IMR-90 (cell line): ENCODE results near the gene HOXD3. TPM values are rescaled to one million over a fixed set of nuclear protein-coding genes. Genes with fewer than 3 reads are reported as not detected.

Experiments
- ATAC-seq: fragments of 200-7000 bp; cut with Tn5 transposase; 2 replicates; pipeline ENCODE4 v1.9.1; 2020; ENCODE audit warnings: low read depth, mild to moderate bottlenecking, moderate library complexity
- BruUV-seq: library from RNA; stranded (reverse); fragments of 400-500 nt; replicated peaks from 2 replicates; lab custom pipeline; 2021; lab: Mats Ljungman, UMichigan
- CTCF ChIA-PET: fragments of 300-600 bp; formaldehyde crosslinking; extraction: SDS; loops from one replicate; lab custom pipeline; 2021; ENCODE audit warnings: antibody characterized with exemption; lab: Yijun Ruan, JAX
- POLR2A ChIA-PET: fragments of 300-600 bp; sonication (Branson Sonifier 250); formaldehyde crosslinking; loops from one replicate; lab custom pipeline; 2022; ENCODE audit warnings: antibody characterized with exemption; ENCODE audit not compliant: unreplicated experiment; lab: Charles Lee
- DNase-seq: peaks from one replicate; pipeline ENCODE4 v3.0.0; 2013
- H2AFZ ChIP-seq: replicated peaks from 2 replicates; pipeline ENCODE3; 2013; ENCODE audit warnings: low read length, mild to moderate bottlenecking; ENCODE audit not compliant: poor library complexity
- H2AK5ac ChIP-seq: 2 replicates; pipeline ENCODE4 v1.6.1; 2013; ENCODE audit warnings: low read depth, low read length, inconsistent platforms
- H2AK9ac ChIP-seq: replicated peaks from 2 replicates; pipeline ENCODE3; 2013; ENCODE audit warnings: mild to moderate bottlenecking, low read depth, low read length, moderate library complexity; ENCODE audit not compliant: poor library complexity
- H2BK120ac ChIP-seq: 2 replicates; pipeline ENCODE4 v1.6.1; 2013; ENCODE audit warnings: low read depth, low read length, inconsistent platforms
- H2BK15ac ChIP-seq: 3 replicates; pipeline ENCODE4 v1.6.1; 2013; ENCODE audit warnings: low read depth, low read length, inconsistent platforms
- H2BK20ac ChIP-seq: 2 replicates; pipeline ENCODE4 v1.6.1; 2013; ENCODE audit warnings: low read depth, mild to moderate bottlenecking, inconsistent platforms, low read length, moderate library complexity
- H2BK5ac ChIP-seq: 2 replicates; pipeline ENCODE4 v1.6.1; 2013; ENCODE audit warnings: mild to moderate bottlenecking, low read depth, low read length, inconsistent platforms; ENCODE audit not compliant: poor library complexity, severe bottlenecking
- H3K14ac ChIP-seq: replicated peaks from 2 replicates; pipeline ENCODE4 v1.6.1; 2013; ENCODE audit warnings: low read depth, low read length, inconsistent platforms
- H3K18ac ChIP-seq: 2 replicates; pipeline ENCODE4 v1.6.1; 2013; ENCODE audit warnings: low read depth, low read length, control low read depth
- H3K23ac ChIP-seq: 2 replicates; pipeline ENCODE4 v1.6.1; 2013; ENCODE audit warnings: low read depth, low read length, inconsistent platforms
- H3K27ac ChIP-seq: 2 replicates; pipeline ENCODE4 v1.5.1; 2013; ENCODE audit warnings: mild to moderate bottlenecking, control low read depth, low read length; ENCODE audit not compliant: insufficient read depth
- H3K27me3 ChIP-seq: 2 replicates; pipeline ENCODE4 v1.6.1; 2013; ENCODE audit warnings: low read length; ENCODE audit not compliant: control insufficient read depth, insufficient read depth
- H3K36me3 ChIP-seq: 2 replicates; pipeline ENCODE4 v1.6.1; 2013; ENCODE audit warnings: low read length, mixed read lengths; ENCODE audit not compliant: control insufficient read depth, insufficient read depth
- H3K4ac ChIP-seq: 2 replicates; pipeline ENCODE4 v1.6.1; 2013; ENCODE audit warnings: low read depth, low read length, inconsistent platforms
- H3K4me1 ChIP-seq: 2 replicates; pipeline ENCODE4 v1.6.1; 2013; ENCODE audit warnings: low read length, mixed read lengths; ENCODE audit not compliant: control insufficient read depth, insufficient read depth
- H3K4me2 ChIP-seq: 2 replicates; pipeline ENCODE4 v1.6.1; 2013; ENCODE audit warnings: low read depth, mild to moderate bottlenecking, control low read depth, low read length, moderate library complexity
- H3K4me3 ChIP-seq: 2 replicates; pipeline ENCODE4 v1.5.1; 2013; ENCODE audit warnings: low read depth, mild to moderate bottlenecking, control low read depth, low read length, moderate library complexity; ENCODE audit not compliant: insufficient read depth
- H3K56ac ChIP-seq: 2 replicates; pipeline ENCODE4 v1.6.1; 2013; ENCODE audit warnings: low read length, inconsistent platforms; ENCODE audit not compliant: insufficient read depth; ENCODE audit errors: extremely low read depth
- H3K79me1 ChIP-seq, 2 experiments: 2 replicates each; pipeline ENCODE4 v1.6.1; 2013; ENCODE audit warnings: low read length in 2 of 2, inconsistent platforms in 1 of 2, low read depth in 1 of 2
- H3K9ac ChIP-seq: 2 replicates; pipeline ENCODE4 v1.6.1; 2013; ENCODE audit warnings: low read depth, low read length, control low read depth
- H3K9me1 ChIP-seq: 2 replicates; pipeline ENCODE4 v1.6.1; 2013; ENCODE audit warnings: low read length, inconsistent platforms; ENCODE audit not compliant: insufficient read depth
- H3K9me3 ChIP-seq: 2 replicates; pipeline ENCODE4 v1.6.1; 2013; ENCODE audit warnings: low read length; ENCODE audit not compliant: control insufficient read depth, insufficient read depth
- H4K20me1 ChIP-seq: 2 replicates; pipeline ENCODE4 v1.6.1; 2013; ENCODE audit warnings: low read length, inconsistent platforms; ENCODE audit not compliant: insufficient read depth
- H4K5ac ChIP-seq: 2 replicates; pipeline ENCODE4 v1.6.1; 2013; ENCODE audit warnings: mild to moderate bottlenecking, low read depth, low read length, control low read depth
- H4K8ac ChIP-seq, 2 experiments: 2 replicates each; pipeline ENCODE4 v1.6.1; 2013; ENCODE audit warnings: low read depth in 2 of 2, low read length in 2 of 2, control low read depth in 1 of 2, inconsistent platforms in 1 of 2
- H4K91ac ChIP-seq: 2 replicates; pipeline ENCODE4 v1.6.1; 2013; ENCODE audit warnings: low read depth, low read length, inconsistent platforms; ENCODE audit not compliant: insufficient read depth
- FOS ChIP-seq: fragments of 150-350 bp; IDR thresholded peaks from 2 replicates; pipeline ENCODE4 v1.6.1; 2016; ENCODE audit warnings: low read depth, low read length
- MAFK ChIP-seq: IDR thresholded peaks from 2 replicates; pipeline ENCODE4 v1.6.1; 2012; ENCODE audit warnings: low read depth, low read length, improper control_type of control experiment
- MAZ ChIP-seq: IDR thresholded peaks from 2 replicates; pipeline ENCODE4 v1.6.1; 2012; ENCODE audit warnings: low read depth, mild to moderate bottlenecking, low read length, improper control_type of control experiment, moderate library complexity, borderline replicate concordance
- NFE2L2 ChIP-seq: fragments of 150-350 bp; IDR thresholded peaks from 2 replicates; pipeline ENCODE4 v1.6.1; 2016; ENCODE audit warnings: low read depth, mild to moderate bottlenecking, low read length
- POLR2A ChIP-seq: IDR thresholded peaks from 2 replicates; pipeline ENCODE4 v1.6.1; 2012; ENCODE audit warnings: mild to moderate bottlenecking, low read depth, low read length
- RAD21 ChIP-seq: IDR thresholded peaks from 2 replicates; pipeline ENCODE4 v1.6.1; 2012; ENCODE audit warnings: low read length, improper control_type of control experiment
- RFX5 ChIP-seq: IDR thresholded peaks from 2 replicates; pipeline ENCODE4 v1.8.0; 2012; ENCODE audit warnings: low read depth, mild to moderate bottlenecking, low read length, moderate library complexity
- SMC3 ChIP-seq: fragments of 150-350 bp; IDR thresholded peaks from 2 replicates; pipeline ENCODE4 v1.6.1; 2016; ENCODE audit warnings: low read depth, mild to moderate bottlenecking, antibody characterized with exemption, low read length, moderate library complexity
- WGBS, 2 experiments: methylation state at CpG; one replicate each; pipeline versions ENCODE4 v1.1.5 to v1.1.7; 2013; ENCODE audit warnings: missing lambda C conversion rate in 2 of 2; ENCODE audit not compliant: insufficient read length in 1 of 2; ENCODE audit errors: extremely low coverage in 2 of 2; 5-methylcytosine and 5-hydroxymethylcytosine counted together
- dilution Hi-C: fragments of 300-500 bp; cut with HindIII; formaldehyde crosslinking; loops from one replicate; pipeline ENCODE4 v1.14.3; 2018; ENCODE audit warnings: low sequenced_read_pairs; ENCODE audit not compliant: unreplicated experiment
- in situ Hi-C: fragments of 300-500 bp; cut with MboI; formaldehyde crosslinking; loops from 3 replicates; pipeline ENCODE4 v1.14.3; 2019; ENCODE audit warnings: low sequenced_read_pairs, inconsistent platforms, mixed read lengths
- intact Hi-C: fragments of 100-400 bp; cut with micrococcal nuclease; formaldehyde crosslinking; loops from 2 replicates; pipeline ENCODE4 v1.10.0; 2022
- polyA plus RNA-seq, 3 experiments: library from polyadenylated mRNA; depleted of rRNA; stranded (reverse); fragments of >200 nt; gene quantifications; 2 replicates each; pipeline ENCODE4 v1.2.3, GENCODE V29; 2012; ENCODE audit warnings: low replicate concordance in 1 of 3
- total RNA-seq: library from RNA; depleted of rRNA; stranded (reverse); fragments of >200 nt; gene quantifications from 2 replicates; pipeline ENCODE4 v1.2.3, GENCODE V29; 2012
- TF ChIP-seq, protein P1 (sequence below): conservative IDR thresholded peaks from 2 replicates; pipeline ENCODE4 v1.5.1; 2012; ENCODE audit warnings: mild to moderate bottlenecking, low read depth, low read length, improper control_type of control experiment
- TF ChIP-seq, protein P2 (sequence below): fragments of 150-350 bp; IDR thresholded peaks from 2 replicates; pipeline ENCODE4 v1.6.1; 2016; ENCODE audit warnings: low read depth, mild to moderate bottlenecking, low read length, moderate library complexity, borderline replicate concordance

The HOXD3 gene
- total and polyA plus RNA-seq, 2 of the 4 experiments (the other 2 are of a cell fraction), result not detected

DNA sequence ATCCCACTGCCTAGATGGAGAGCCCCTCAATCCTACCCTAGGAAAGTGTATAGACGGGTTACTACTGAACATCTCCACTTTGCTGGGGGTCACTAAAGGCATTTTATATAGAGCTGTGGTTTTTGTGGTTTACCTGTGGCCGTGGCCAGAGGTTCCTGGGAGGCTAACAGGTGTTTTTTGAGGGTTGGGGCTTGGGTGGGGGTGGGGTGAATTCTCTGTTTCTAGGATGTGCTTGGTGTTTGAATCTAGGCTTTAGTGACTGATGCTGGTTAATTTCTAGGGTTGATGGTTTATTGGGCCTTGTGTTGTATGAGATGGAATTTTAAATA, 19.9 kb upstream of the HOXD3 start:
- Histone ChIP-seq H2BK5ac (no peak overlapping the region), H3K79me1 (no peaks in the 10 kb centered on the region), H2BK120ac (no peak overlapping the region), H3K36me3 (no peaks in the 10 kb centered on the region), H3K9me1 (no peaks in the 10 kb centered on the region), H2BK20ac (no peak overlapping the region), H3K23ac (no peak overlapping the region), H3K27ac (no peak overlapping the region), H4K8ac (no peak overlapping the region), H3K27me3 (peaks cover 90% of the 10 kb centered on the region), H2AK5ac (no peak overlapping the region), H3K4me2 (no peak overlapping the region), H3K9ac (no peak overlapping the region), H3K4me1 (no peaks in the 10 kb centered on the region), H3K9me3 (peaks cover 3% of the 10 kb centered on the region), H3K18ac (no peak overlapping the region), H4K20me1 (no peaks in the 10 kb centered on the region), H4K5ac (no peak overlapping the region), H3K56ac (no peak overlapping the region), H2BK15ac (no peak overlapping the region), H3K14ac (no peak overlapping the region), H2AFZ (no peak overlapping the region), H2AK9ac (no peak overlapping the region), H4K91ac (no peak overlapping the region), H3K4ac (no peak overlapping the region), H3K4me3 (no peak overlapping the region)
- WGBS, 2 experiments, result no CpG with 5 or more reads among the region's 2 CpGs
- no TSS peak for BruUV-seq
- DNase-seq (no peak), ATAC-seq (no peak)
- intact Hi-C loops (no loop called here), in situ Hi-C loops (no loop called here), dilution Hi-C loops (no loop called here)
- TF ChIP-seq MAFK, result no peak
- TF ChIP-seq FOS, result no peak
- TF ChIP-seq SMC3, result no peak
- no peak for TF ChIP-seq POLR2A
- TF ChIP-seq, protein P1, sequence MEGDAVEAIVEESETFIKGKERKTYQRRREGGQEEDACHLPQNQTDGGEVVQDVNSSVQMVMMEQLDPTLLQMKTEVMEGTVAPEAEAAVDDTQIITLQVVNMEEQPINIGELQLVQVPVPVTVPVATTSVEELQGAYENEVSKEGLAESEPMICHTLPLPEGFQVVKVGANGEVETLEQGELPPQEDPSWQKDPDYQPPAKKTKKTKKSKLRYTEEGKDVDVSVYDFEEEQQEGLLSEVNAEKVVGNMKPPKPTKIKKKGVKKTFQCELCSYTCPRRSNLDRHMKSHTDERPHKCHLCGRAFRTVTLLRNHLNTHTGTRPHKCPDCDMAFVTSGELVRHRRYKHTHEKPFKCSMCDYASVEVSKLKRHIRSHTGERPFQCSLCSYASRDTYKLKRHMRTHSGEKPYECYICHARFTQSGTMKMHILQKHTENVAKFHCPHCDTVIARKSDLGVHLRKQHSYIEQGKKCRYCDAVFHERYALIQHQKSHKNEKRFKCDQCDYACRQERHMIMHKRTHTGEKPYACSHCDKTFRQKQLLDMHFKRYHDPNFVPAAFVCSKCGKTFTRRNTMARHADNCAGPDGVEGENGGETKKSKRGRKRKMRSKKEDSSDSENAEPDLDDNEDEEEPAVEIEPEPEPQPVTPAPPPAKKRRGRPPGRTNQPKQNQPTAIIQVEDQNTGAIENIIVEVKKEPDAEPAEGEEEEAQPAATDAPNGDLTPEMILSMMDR, result no peak
- TF ChIP-seq MAZ, result no peak
- TF ChIP-seq NFE2L2, result no peak
- TF ChIP-seq, protein P2, sequence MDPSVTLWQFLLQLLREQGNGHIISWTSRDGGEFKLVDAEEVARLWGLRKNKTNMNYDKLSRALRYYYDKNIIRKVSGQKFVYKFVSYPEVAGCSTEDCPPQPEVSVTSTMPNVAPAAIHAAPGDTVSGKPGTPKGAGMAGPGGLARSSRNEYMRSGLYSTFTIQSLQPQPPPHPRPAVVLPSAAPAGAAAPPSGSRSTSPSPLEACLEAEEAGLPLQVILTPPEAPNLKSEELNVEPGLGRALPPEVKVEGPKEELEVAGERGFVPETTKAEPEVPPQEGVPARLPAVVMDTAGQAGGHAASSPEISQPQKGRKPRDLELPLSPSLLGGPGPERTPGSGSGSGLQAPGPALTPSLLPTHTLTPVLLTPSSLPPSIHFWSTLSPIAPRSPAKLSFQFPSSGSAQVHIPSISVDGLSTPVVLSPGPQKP, result no peak
- no peak for TF ChIP-seq RAD21
- no peak for TF ChIP-seq RFX5
- ChIA-PET CTCF (no interaction called here), POLR2A (no interaction called here)
